GM21447 (cell line): ENCODE data around the gene TUBB4B.

ENCODE experiments used
- ATAC-seq: cut with Tn5 transposase; IDR thresholded peaks from one replicate; pipeline ENCODE4 v1.9.1; 2021; ENCODE audit not compliant: unreplicated experiment

TUBB4B gene

DNA sequence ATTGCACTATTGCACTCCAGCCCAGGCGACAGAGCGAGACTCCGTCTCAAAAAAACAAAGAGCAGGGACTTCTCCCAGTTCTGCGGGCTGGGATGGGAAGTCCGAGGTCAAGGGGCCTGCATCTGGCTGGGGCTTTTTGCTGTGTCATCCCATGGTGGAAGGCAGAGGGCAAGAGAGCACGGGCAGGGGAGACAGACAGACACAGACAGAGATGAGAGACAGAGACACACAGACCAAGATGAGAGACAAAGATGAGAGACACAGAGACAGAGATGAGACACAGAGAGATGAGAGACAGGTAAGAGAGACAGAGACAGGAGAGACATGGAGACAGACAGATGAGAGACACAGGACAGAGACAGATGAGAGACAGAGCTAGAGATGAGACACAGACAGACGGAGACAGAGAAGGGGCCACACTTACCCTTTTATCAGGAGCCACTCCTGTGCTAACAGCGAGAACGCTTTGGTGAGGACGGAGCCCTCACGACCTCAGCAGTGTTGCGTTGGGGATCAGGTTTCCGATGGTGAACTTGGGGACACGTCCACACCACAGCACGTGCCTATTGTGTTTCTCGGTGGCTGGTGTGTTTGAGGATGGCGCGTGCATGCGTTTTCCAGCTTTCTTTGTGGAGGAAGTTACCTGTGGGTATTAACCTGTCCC, 27.6 kb downstream of the TUBB4B start:
- ATAC-seq: no peak

- ATAC-seq: no peak
Observed at GRCh38 chr9:137269231-137269772, 28.2 kb downstream of the TUBB4B start.

GRCh38 chr9:137270929-137271695, 30.0 kb downstream of the TUBB4B start:
- ATAC-seq: no peak

- no peak for ATAC-seq
Observed at GRCh38 chr9:137271696-137272076, 30.6 kb downstream of the TUBB4B start.

- no peak for ATAC-seq
Observed at GRCh38 chr9:137272241-137273094, 31.4 kb downstream of the TUBB4B start.

- no peak for ATAC-seq
Observed at GRCh38 chr9:137273095-137273490, 32.0 kb downstream of the TUBB4B start.

GRCh38 chr9:137273611-137274320, 32.7 kb downstream of the TUBB4B start:
- no peak for ATAC-seq

- no peak for ATAC-seq
Observed at GRCh38 chr9:137275203-137275587, 34.1 kb downstream of the TUBB4B start.

GRCh38 chr9:137275588-137276472, 34.7 kb downstream of the TUBB4B start:
- no peak for ATAC-seq

- no peak for ATAC-seq
Observed at GRCh38 chr9:137276473-137277328, 35.6 kb downstream of the TUBB4B start.

DNA sequence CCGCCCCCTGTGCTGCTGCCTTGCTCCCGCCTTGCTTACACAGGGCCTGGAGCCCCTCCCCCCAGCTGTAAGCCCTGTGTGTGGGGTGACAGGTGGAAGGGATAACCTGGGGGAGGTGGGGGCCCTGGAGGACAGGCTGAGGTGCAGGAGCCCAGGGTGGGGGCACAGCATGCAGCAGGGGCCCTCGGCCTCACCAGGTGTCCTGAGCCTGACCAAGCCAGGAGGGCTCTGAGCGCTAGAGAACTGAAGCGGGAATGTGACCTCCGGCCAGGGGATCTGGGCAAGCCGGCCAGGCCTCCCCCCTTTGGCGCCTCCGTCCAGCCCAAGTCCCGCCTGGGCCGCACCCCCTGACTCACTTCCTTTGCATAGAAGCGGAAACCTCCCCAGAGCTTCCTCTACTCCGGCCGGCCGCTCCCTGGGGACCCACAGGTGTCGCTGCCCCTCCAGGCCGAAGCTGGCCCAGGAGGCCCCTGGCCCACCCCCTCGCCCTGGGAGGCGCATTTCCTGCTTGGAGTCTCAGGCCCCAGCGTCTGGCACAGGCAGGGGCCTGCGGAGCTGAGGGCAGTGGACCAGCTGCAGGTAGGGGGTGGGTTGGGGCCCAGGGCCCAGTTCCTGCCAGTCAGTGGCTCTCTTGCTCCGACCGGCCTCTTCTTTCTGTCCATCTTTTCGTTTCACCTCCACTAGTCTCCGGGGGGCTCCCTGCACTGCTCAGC, 36.4 kb downstream of the TUBB4B start, which contains the start of gene TOR4A:
TSS of gene TOR4A (plus strand) at position 398 of the 713 bp plus-strand sequence. CDS start 964 bp downstream, outside the sequence.
- peak; percentile 78 for ATAC-seq

GRCh38 chr9:137278061-137278701, 37.1 kb downstream of the TUBB4B start:
- no peak for ATAC-seq

DNA sequence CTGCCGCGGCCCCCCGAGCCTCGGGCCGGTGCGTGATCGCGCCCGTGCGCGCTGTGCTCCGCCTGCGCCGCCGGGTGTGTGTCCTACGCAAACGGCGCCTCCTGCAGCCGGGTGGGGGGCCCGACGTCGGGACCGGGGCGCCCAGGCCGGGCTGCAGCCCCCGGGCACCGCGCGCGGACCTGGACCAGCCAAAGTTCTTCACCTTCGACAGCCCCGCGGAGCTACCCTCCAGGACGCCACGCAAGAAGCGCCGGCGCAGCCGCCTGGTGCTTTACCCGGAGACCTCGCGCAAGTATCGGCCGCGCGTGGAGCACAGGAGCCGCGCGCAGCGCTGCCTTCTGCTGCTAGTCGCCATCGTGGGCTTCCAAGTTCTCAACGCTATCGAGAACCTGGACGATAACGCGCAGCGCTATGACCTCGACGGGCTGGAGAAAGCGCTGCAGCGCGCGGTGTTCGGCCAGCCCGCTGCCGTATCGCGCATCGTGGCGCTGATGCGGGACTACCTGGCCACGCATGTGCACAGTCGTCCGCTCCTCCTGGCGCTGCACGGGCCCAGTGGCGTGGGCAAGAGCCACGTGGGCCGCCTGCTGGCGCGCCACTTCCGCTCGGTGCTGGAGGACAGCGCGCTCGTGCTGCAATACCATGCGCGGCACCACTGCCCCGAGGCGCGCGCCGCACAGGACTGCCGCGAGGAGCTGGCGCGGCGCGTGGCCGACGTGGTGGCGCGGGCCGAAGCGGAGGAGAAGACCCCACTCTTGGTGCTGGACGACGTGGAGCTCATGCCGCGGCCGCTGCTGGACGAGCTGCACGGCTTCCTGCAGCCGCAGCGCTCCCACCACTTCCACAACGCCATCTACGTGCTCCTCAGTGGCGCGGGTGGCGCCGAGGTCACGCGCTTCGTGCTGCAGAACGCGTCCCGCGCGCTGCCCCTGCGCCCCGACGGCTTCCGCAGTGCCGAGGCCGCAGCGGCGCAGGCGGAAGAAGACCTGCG, 37.9 kb downstream of the TUBB4B start:
- ATAC-seq: no peak

GRCh38 chr9:137279741-137280473, 38.8 kb downstream of the TUBB4B start:
- ATAC-seq: no peak

DNA sequence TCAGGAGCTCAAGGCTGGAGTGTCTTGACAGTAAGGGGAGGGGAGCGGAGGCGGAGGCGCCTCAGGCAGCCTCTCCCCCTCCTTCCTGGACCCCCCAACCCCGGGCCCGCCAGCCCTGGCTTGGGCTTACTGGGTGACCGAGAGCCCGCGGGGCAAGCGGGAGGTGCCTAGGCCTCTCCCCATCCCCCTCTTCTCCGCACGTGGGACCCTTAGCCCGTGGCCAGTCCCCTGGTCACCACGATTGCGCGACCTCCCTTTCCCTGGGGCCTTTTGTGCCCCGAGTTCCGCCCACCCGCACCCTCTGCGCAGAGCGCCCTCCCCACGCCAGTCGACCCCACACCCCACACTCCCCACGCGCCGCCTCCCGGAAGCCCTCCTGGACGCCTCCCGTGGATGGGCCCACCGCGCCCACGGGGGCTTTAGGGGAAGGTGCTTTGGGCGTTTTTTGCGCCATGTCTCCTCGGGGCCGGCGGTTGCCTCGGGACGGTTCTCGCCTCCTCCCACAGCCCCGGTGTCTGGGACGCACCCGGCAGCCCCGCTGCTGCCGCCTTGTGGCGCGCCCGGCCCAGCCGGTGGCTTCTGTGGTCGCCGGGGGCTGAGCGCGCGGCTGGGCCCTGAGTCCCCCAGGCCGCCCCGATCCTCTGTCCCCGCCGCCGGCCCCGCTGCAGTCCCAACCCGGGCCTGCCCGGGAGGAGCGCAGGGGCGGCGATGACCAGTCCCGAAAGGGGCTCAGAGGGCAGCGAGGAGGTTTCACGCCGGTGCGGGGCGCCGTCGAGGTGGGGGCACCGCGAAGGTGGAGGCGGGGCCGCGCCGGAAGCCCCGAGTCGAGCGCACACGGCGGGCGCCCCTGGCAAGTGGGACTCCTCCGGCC, 39.6 kb downstream of the TUBB4B start:
- ATAC-seq: no peak
